ENCODE data around the gene XIAP. TPM values are rescaled to one million over a fixed set of nuclear protein-coding genes. Genes with fewer than 3 reads are reported as not detected.

XIAP gene
- total RNA-seq, 4 donors from 2014 or later = 21.0 to 39.3 (median 32.9) TPM

GRCh38 chrX:123905332-123905731 lies 45.5 kb downstream of the XIAP start:
- DNase-seq (ENCODE audit: extremely low spot score) = no peak
- 64% methylated on average over 2 of the region's 2 CpGs for WGBS
- TF ChIP-seq POLR2AphosphoS5 (IDR thresholded peaks at IDR 0.05) (no peak), POLR2A (IDR thresholded peaks at IDR 0.05; ENCODE audit: low read depth) (no peak), CTCF (IDR thresholded peaks at IDR 0.05) (no peak), EP300 (IDR thresholded peaks at IDR 0.05) (no peak)

DNA sequence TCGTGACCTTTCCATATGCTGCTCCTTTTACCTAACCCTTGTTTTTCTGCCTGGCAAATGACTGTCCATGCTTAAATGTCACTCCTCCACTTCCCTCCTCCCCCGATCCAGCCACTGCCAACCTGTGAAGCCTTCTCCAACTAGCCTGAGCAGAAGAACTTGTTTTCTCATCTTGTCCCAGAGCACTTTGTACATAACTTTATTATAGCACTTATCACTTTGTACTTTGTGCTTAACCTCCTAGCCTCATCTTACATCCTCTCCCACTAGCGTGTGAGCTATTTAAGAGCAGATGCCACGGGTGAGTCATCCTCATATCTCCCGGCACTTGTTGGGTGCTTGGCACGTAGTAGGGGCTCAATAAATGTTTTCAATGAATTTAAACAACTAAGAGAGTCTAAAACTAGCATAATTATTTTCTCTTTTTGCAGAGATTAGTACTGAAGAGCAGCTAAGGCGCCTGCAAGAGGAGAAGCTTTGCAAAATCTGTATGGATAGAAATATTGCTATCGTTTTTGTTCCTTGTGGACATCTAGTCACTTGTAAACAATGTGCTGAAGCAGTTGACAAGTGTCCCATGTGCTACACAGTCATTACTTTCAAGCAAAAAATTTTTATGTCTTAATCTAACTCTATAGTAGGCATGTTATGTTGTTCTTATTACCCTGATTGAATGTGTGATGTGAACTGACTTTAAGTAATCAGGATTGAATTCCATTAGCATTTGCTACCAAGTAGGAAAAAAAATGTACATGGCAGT lies 46.9 kb downstream of the XIAP start:
- no peak for DNase-seq (ENCODE audit: extremely low spot score)
- H3K36me3 ChIP-seq = peaks cover 0 to 27% (median 4%) of the 10 kb centered on the region in 4 donors
- H3K4me1 ChIP-seq = no peaks in the 10 kb centered on the region
- no peak overlapping the region for H3K27ac ChIP-seq (replicated peaks in 1 of 4)
- no peaks in the 10 kb centered on the region for H3K27me3 ChIP-seq
- WGBS = 61% methylated on average over 8 of the region's 8 CpGs
- H3K9me3 ChIP-seq = no peaks in the 10 kb centered on the region
- no peak overlapping the region for H3K4me3 ChIP-seq
- intact Hi-C loops (cut with DNase I) = no loop called here
- no peak for TF ChIP-seq EP300 (IDR thresholded peaks at IDR 0.05)
- no peak for TF ChIP-seq CTCF (IDR thresholded peaks at IDR 0.05)
- no peak for TF ChIP-seq POLR2AphosphoS5 (IDR thresholded peaks at IDR 0.05)
- no peak for TF ChIP-seq POLR2A (IDR thresholded peaks at IDR 0.05; ENCODE audit: low read depth)

More at GRCh38 chrX:123905332-123905731, 45.5 kb downstream of the XIAP start:
- no peak overlapping the region for H3K27ac ChIP-seq (replicated peaks in 1 of 4)
- no peak overlapping the region for H3K4me3 ChIP-seq
- intact Hi-C loops (cut with DNase I) = no loop called here
- H3K36me3 ChIP-seq = peaks cover 0 to 41% (median 7%) of the 10 kb centered on the region in 4 donors
- no peaks in the 10 kb centered on the region for H3K4me1 ChIP-seq
- no peaks in the 10 kb centered on the region for H3K27me3 ChIP-seq
- no peaks in the 10 kb centered on the region for H3K9me3 ChIP-seq

- no peaks in the 10 kb centered on the region for H3K9me3 ChIP-seq
- H3K4me1 ChIP-seq = no peaks in the 10 kb centered on the region
- intact Hi-C loops (cut with DNase I) = no loop called here
- 68% methylated on average over 4 of the region's 4 CpGs for WGBS
- no peak overlapping the region for H3K27ac ChIP-seq (replicated peaks in 1 of 4)
- no peak overlapping the region for H3K4me3 ChIP-seq
- TF ChIP-seq CTCF (IDR thresholded peaks at IDR 0.05) (no peak), POLR2A (IDR thresholded peaks at IDR 0.05; ENCODE audit: low read depth) (no peak), EP300 (IDR thresholded peaks at IDR 0.05) (no peak), POLR2AphosphoS5 (IDR thresholded peaks at IDR 0.05) (no peak)
- no peak for DNase-seq (ENCODE audit: extremely low spot score)
- H3K36me3 ChIP-seq = peaks cover 0 to 13% (median 1%) of the 10 kb centered on the region in 4 donors
- no peaks in the 10 kb centered on the region for H3K27me3 ChIP-seq
These were observed 49.7 kb downstream of the XIAP start for GRCh38 chrX:123909523-123909922.

DNA sequence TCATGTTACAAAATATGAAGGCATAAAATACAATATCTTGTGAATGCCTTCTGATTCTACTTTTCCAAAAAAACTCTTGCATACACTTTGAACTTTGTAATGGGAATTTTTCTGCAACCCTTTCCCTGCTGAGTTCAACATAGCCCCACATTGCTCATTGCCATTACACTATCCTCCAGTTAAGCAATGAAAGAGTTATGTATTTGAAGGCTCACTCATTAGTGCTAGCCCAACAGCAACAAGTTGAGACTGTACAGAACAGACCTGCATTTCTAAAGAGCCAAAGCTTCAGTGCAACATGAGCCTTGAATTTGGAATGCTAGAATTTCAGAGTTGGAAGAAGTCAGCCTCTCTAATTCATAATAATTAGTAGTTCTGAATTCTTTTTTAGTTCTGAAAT lies 57.2 kb downstream of the XIAP start:
- H3K9me3 ChIP-seq = no peaks in the 10 kb centered on the region
- H3K4me1 ChIP-seq = no peaks in the 10 kb centered on the region
- H3K27me3 ChIP-seq = no peaks in the 10 kb centered on the region
- H3K36me3 ChIP-seq = no peaks in the 10 kb centered on the region
- no peak overlapping the region for H3K27ac ChIP-seq (replicated peaks in 1 of 4)
- H3K4me3 ChIP-seq = no peak overlapping the region
- intact Hi-C loops (cut with DNase I) = no loop called here
- no peak for TF ChIP-seq EP300 (IDR thresholded peaks at IDR 0.05)
- TF ChIP-seq CTCF (IDR thresholded peaks at IDR 0.05) = no peak
- no peak for TF ChIP-seq POLR2AphosphoS5 (IDR thresholded peaks at IDR 0.05)
- TF ChIP-seq POLR2A (IDR thresholded peaks at IDR 0.05; ENCODE audit: low read depth) = no peak
- no peak for DNase-seq (ENCODE audit: extremely low spot score)

Measured in esophagus muscularis mucosa (tissue), 4 donors.